ENCODE data around the gene SLC43A1. TPM values are rescaled to one million over a fixed set of nuclear protein-coding genes. Genes with fewer than 3 reads are reported as not detected.

Gene SLC43A1
- polyA plus RNA-seq, 1 experiment = 14.6 TPM

- no peak for DNase-seq (ENCODE audit: low read depth, low spot score)
- CTCF ChIA-PET = interaction anchor here (1.0 to 4.6 kb wide), 5 partner anchors 8 to 52 kb away, joined by 3 to 57 read pairs (median 15); partner anchors contain the start of gene RTN4RL2
These were observed 40.3 kb downstream of the SLC43A1 start for GRCh38 chr11:57475191-57475590.

DNA sequence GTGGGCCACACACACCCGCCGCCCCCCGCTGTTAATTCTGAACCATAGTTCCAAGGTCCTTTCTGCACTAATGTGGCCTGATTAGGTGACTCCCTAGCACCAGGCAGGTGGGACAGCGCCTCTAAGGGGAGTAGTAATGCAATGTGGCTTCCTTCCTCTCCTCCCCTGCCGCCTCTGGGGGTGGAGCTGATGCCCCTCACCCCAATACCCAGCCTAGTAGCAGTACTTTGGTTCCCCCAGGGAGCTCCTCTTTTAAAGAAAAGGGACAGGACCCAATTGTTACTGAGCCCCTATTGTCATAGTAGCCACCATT is 40.7 kb downstream of the SLC43A1 start:
- TF ChIP-seq CTCF (IDR thresholded peaks at IDR 0.05; ENCODE audit: low read depth, low read length) = no peak
- no peaks in the 10 kb centered on the region; the same call in 1 of the 2 replicates for H3K9me3 ChIP-seq (ENCODE audit: control insufficient read depth, insufficient read depth, low read length)
- ChIA-PET CTCF (interaction anchor here (1.0 to 4.6 kb wide), 5 partner anchors 9 to 52 kb away, joined by 3 to 57 read pairs (median 15); partner anchors contain the start of gene RTN4RL2), POLR2A (interaction anchor here (0.6 to 1.1 kb wide), 3 partner anchors 9 to 50 kb away, joined by 4 to 6 read pairs (median 4); no protein-coding TSS in a partner anchor)
- H3K27ac ChIP-seq (ENCODE audit: low read depth, low read length) = no peak overlapping the region
- H3K4me3 ChIP-seq (ENCODE audit: low read depth, low read length) = no peak overlapping the region
- no peak for DNase-seq (ENCODE audit: low read depth, low spot score)
- peaks cover 16% of the 10 kb centered on the region for H3K27me3 ChIP-seq (ENCODE audit: control insufficient read depth, insufficient read depth, low read length)

More at GRCh38 chr11:57475191-57475590, 40.3 kb downstream of the SLC43A1 start:
- no peaks in the 10 kb centered on the region; the same call in 1 of the 2 replicates for H3K9me3 ChIP-seq (ENCODE audit: control insufficient read depth, insufficient read depth, low read length)
- H3K4me3 ChIP-seq (ENCODE audit: low read depth, low read length) = no peak overlapping the region
- TF ChIP-seq CTCF (IDR thresholded peaks at IDR 0.05; ENCODE audit: low read depth, low read length) = no peak
- POLR2A ChIA-PET = interaction anchor here (0.6 to 1.1 kb wide), 2 partner anchors 8 to 49 kb away, joined by 4 to 6 read pairs; no protein-coding TSS in a partner anchor
- H3K27me3 ChIP-seq (ENCODE audit: control insufficient read depth, insufficient read depth, low read length) = peaks cover 17% of the 10 kb centered on the region
- no peak overlapping the region for H3K27ac ChIP-seq (ENCODE audit: low read depth, low read length)

GRCh38 chr11:57474017-57474802 is 41.3 kb downstream of the SLC43A1 start:
- H3K27ac ChIP-seq (ENCODE audit: low read depth, low read length) = no peak overlapping the region
- peaks cover 16% of the 10 kb centered on the region for H3K27me3 ChIP-seq (ENCODE audit: control insufficient read depth, insufficient read depth, low read length)
- H3K4me3 ChIP-seq (ENCODE audit: low read depth, low read length) = no peak overlapping the region
- ChIA-PET CTCF (interaction anchor here (0.6 to 4.6 kb wide), 8 partner anchors 9 to 53 kb away, joined by 3 to 57 read pairs (median 7); partner anchors contain the start of gene RTN4RL2), POLR2A (interaction anchor here (0.6 to 1.1 kb wide), 2 partner anchors 9 to 49 kb away, joined by 4 to 6 read pairs; no protein-coding TSS in a partner anchor)
- H3K9me3 ChIP-seq (ENCODE audit: control insufficient read depth, insufficient read depth, low read length) = no peaks in the 10 kb centered on the region; the same call in 1 of the 2 replicates
- TF ChIP-seq CTCF (IDR thresholded peaks at IDR 0.05; ENCODE audit: low read depth, low read length) = no peak
- DNase-seq (ENCODE audit: low read depth, low spot score) = no peak

GRCh38 chr11:57473285-57473841 is 42.1 kb downstream of the SLC43A1 start:
- no peak for DNase-seq (ENCODE audit: low read depth, low spot score)
- Histone ChIP-seq H3K27me3 (ENCODE audit: control insufficient read depth, insufficient read depth, low read length) (peaks cover 16% of the 10 kb centered on the region), H3K27ac (ENCODE audit: low read depth, low read length) (no peak overlapping the region), H3K9me3 (ENCODE audit: control insufficient read depth, insufficient read depth, low read length) (no peaks in the 10 kb centered on the region; the same call in 1 of the 2 replicates), H3K4me3 (ENCODE audit: low read depth, low read length) (no peak overlapping the region)
- ChIA-PET POLR2A (interaction anchor here (1.6 kb wide), 1 partner anchor 168 kb away, joined by 4 read pairs; no protein-coding TSS in a partner anchor), CTCF (interaction anchor here (0.6 to 4.6 kb wide), 9 partner anchors 10 to 1095 kb away, joined by 3 to 57 read pairs (median 5); partner anchors contain the start of gene SLC43A1)
- no peak for TF ChIP-seq CTCF (IDR thresholded peaks at IDR 0.05; ENCODE audit: low read depth, low read length)

Data from AG04450 (cell line).